HepG2 (cell line): ENCODE measurements around the gene SHROOM2.

Experiments used
- AHR ChIP-seq: IDR thresholded peaks from 2 replicates; pipeline ENCODE4 v1.6.1; 2018; ENCODE audit warnings: missing genetic modification reagents, missing compliant biosample characterization
- EZH2 ChIP-seq: conservative IDR thresholded peaks from 2 replicates; pipeline ENCODE4 v1.6.1; 2012; ENCODE audit warnings: mild to moderate bottlenecking, low read depth, low read length, moderate library complexity
- HMG20B ChIP-seq: conservative IDR thresholded peaks from 2 replicates; pipeline ENCODE4 v1.6.1; 2016; ENCODE audit warnings: missing genetic modification reagents, missing compliant biosample characterization
- MBNL3 ChIP-seq: fragments of 250-450 bp; sonication (Bioruptor Pico); conservative IDR thresholded peaks from 2 replicates; pipeline ENCODE4 v1.8.0; 2022; ENCODE audit warnings: mild to moderate bottlenecking, inconsistent platforms
- POLR2AphosphoS5 ChIP-seq: IDR thresholded peaks from 2 replicates; pipeline ENCODE4 v1.6.1; 2012; ENCODE audit warnings: low read depth, low read length
- SAFB2 ChIP-seq: sonication (generic); formaldehyde crosslinking; IDR thresholded peaks from 2 replicates; pipeline ENCODE4 v1.5.1; 2020; ENCODE audit warnings: missing genetic modification reagents, low read depth, mild to moderate bottlenecking, borderline replicate concordance
- SRF ChIP-seq: IDR thresholded peaks from 2 replicates; pipeline ENCODE4 v1.6.1; 2011; ENCODE audit warnings: mild to moderate bottlenecking, low read depth, low read length, moderate library complexity
- ZNF780A ChIP-seq: sonication (generic); formaldehyde crosslinking; IDR thresholded peaks from 2 replicates; pipeline ENCODE4 v1.8.0; 2022; ENCODE audit warnings: mild to moderate bottlenecking, missing genetic modification reagents, moderate library complexity
- TF ChIP-seq, protein P1 (sequence below): sonication (generic); formaldehyde crosslinking; IDR thresholded peaks from 2 replicates; pipeline ENCODE4 v1.4.0; 2020; ENCODE audit warnings: missing genetic modification reagents
- TF ChIP-seq, protein P2 (sequence below): IDR thresholded peaks from 2 replicates; pipeline ENCODE4 v1.6.1; 2016; ENCODE audit warnings: low read depth, borderline replicate concordance
- TF ChIP-seq, protein P3 (sequence below): sonication (generic); formaldehyde crosslinking; IDR thresholded peaks from 2 replicates; pipeline ENCODE4 v1.5.0; 2020; ENCODE audit warnings: mild to moderate bottlenecking, missing genetic modification reagents, moderate library complexity

DNA sequence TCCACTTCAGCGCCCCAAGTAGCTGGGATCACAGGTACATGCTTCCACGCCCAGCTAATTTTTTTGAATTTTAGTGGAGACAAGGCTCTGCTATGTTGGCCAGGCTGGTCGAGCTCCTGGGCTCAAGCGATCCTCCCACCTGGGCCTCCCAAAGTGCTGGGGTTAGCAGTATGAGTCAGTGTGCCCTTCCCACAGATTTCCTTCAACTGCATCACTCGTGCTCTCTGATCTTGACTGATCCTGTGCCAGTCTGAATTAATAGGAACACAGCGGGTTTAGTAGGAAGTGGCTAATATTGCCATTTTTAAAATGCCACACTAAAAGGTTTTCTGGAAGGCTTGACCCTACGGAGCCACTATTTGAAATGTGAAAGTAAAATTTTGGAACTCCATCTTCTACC, 4.3 kb upstream of the SHROOM2 start:
- no peak for TF ChIP-seq SRF
- no peak for TF ChIP-seq HMG20B (CRISPR knock-in tag)
- TF ChIP-seq POLR2AphosphoS5: no peak
- TF ChIP-seq, protein P1, sequence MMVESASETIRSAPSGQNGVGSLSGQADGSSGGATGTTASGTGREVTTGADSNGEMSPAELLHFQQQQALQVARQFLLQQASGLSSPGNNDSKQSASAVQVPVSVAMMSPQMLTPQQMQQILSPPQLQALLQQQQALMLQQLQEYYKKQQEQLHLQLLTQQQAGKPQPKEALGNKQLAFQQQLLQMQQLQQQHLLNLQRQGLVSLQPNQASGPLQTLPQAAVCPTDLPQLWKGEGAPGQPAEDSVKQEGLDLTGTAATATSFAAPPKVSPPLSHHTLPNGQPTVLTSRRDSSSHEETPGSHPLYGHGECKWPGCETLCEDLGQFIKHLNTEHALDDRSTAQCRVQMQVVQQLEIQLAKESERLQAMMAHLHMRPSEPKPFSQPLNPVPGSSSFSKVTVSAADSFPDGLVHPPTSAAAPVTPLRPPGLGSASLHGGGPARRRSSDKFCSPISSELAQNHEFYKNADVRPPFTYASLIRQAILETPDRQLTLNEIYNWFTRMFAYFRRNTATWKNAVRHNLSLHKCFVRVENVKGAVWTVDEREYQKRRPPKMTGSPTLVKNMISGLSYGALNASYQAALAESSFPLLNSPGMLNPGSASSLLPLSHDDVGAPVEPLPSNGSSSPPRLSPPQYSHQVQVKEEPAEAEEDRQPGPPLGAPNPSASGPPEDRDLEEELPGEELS (CRISPR knock-in tag): no peak
- no peak for TF ChIP-seq MBNL3
- no peak for TF ChIP-seq EZH2
- TF ChIP-seq ZNF780A (CRISPR knock-in tag): no peak
- TF ChIP-seq, protein P2, sequence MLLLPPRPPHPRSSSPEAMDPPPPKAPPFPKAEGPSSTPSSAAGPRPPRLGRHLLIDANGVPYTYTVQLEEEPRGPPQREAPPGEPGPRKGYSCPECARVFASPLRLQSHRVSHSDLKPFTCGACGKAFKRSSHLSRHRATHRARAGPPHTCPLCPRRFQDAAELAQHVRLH (CRISPR knock-in tag): no peak
- TF ChIP-seq, protein P3, sequence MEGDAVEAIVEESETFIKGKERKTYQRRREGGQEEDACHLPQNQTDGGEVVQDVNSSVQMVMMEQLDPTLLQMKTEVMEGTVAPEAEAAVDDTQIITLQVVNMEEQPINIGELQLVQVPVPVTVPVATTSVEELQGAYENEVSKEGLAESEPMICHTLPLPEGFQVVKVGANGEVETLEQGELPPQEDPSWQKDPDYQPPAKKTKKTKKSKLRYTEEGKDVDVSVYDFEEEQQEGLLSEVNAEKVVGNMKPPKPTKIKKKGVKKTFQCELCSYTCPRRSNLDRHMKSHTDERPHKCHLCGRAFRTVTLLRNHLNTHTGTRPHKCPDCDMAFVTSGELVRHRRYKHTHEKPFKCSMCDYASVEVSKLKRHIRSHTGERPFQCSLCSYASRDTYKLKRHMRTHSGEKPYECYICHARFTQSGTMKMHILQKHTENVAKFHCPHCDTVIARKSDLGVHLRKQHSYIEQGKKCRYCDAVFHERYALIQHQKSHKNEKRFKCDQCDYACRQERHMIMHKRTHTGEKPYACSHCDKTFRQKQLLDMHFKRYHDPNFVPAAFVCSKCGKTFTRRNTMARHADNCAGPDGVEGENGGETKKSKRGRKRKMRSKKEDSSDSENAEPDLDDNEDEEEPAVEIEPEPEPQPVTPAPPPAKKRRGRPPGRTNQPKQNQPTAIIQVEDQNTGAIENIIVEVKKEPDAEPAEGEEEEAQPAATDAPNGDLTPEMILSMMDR (CRISPR knock-in tag): no peak
- TF ChIP-seq SAFB2 (CRISPR knock-in tag): no peak
- TF ChIP-seq AHR: no peak
